A673 (cell line): ENCODE results near the gene ARHGDIB. TPM values are rescaled to one million over a fixed set of nuclear protein-coding genes. Genes with fewer than 3 reads are reported as not detected.

ENCODE experiments used
- BruUV-seq: library from RNA; stranded (reverse); fragments of 400-500 nt; replicated peaks from 2 replicates; lab custom pipeline; 2021; lab: Mats Ljungman, UMichigan
- CTCF ChIA-PET: fragments of 300-600 bp; sonication (Branson Sonifier 250); formaldehyde crosslinking; loops from one replicate; lab custom pipeline; 2022; ENCODE audit warnings: antibody characterized with exemption; lab: Charles Lee
- POLR2A ChIA-PET: fragments of 300-600 bp; sonication (Branson Sonifier 250); formaldehyde crosslinking; loops from one replicate; lab custom pipeline; 2022; ENCODE audit warnings: antibody characterized with exemption; ENCODE audit not compliant: low non-redundant PET; lab: Charles Lee
- DNase-seq: peaks from one replicate; pipeline ENCODE4 v3.0.0-alpha.2; 2015; ENCODE audit warnings: low spot score
- H3K27ac ChIP-seq: fragments of 200-600 bp; sonication (generic); 2 replicates; pipeline ENCODE4 v1.5.1; 2016; ENCODE audit warnings: mixed run types, low read depth, mild to moderate bottlenecking, mixed read lengths, antibody characterized with exemption, low read length; ENCODE audit not compliant: poor library complexity, severe bottlenecking
- H3K27me3 ChIP-seq: fragments of 200-600 bp; sonication (generic); replicated peaks from 2 replicates; pipeline ENCODE4 v1.6.1; 2017; ENCODE audit warnings: mixed run types, low read depth, mild to moderate bottlenecking, mixed read lengths, antibody characterized with exemption, low read length; ENCODE audit not compliant: insufficient read depth, poor library complexity
- H3K36me3 ChIP-seq: fragments of 200-600 bp; sonication (generic); 2 replicates; pipeline ENCODE4 v1.6.1; 2016; ENCODE audit warnings: mixed run types, mild to moderate bottlenecking, mixed read lengths, antibody characterized with exemption, low read length; ENCODE audit not compliant: insufficient read depth, poor library complexity, severe bottlenecking
- H3K4me1 ChIP-seq: fragments of 200-600 bp; sonication (generic); 2 replicates; pipeline ENCODE4 v1.6.1; 2017; ENCODE audit warnings: mixed run types, mild to moderate bottlenecking, mixed read lengths, antibody characterized with exemption, low read length; ENCODE audit not compliant: insufficient read depth, poor library complexity, severe bottlenecking
- H3K4me3 ChIP-seq: fragments of 200-600 bp; sonication (generic); 2 replicates; pipeline ENCODE4 v1.5.1; 2016; ENCODE audit warnings: low read depth, mixed run types, mild to moderate bottlenecking, mixed read lengths, low read length; ENCODE audit not compliant: poor library complexity, severe bottlenecking
- H3K9me3 ChIP-seq: fragments of 200-600 bp; sonication (generic); 2 replicates; pipeline ENCODE4 v1.6.1; 2016; ENCODE audit warnings: mixed run types, low read depth, mild to moderate bottlenecking, mixed read lengths, antibody characterized with exemption, low read length; ENCODE audit not compliant: poor library complexity, severe bottlenecking
- EZH2 ChIP-seq: fragments of 200-600 bp; sonication (generic); IDR thresholded peaks from 2 replicates; pipeline ENCODE4 v1.6.1; 2017; ENCODE audit warnings: borderline replicate concordance, low read depth, mild to moderate bottlenecking, mixed read lengths, antibody characterized with exemption, low read length; ENCODE audit not compliant: poor library complexity, severe bottlenecking
- intact Hi-C: fragments of 100-400 bp; cut with micrococcal nuclease; formaldehyde crosslinking; loops from one replicate; pipeline ENCODE4 v1.10.0; 2022; ENCODE audit not compliant: unreplicated experiment
- total RNA-seq: library from RNA; stranded (reverse); gene quantifications from 2 replicates; pipeline ENCODE4 v1.2.3, GENCODE V29; 2021
- TF ChIP-seq, protein P1 (sequence below): fragments of 300-800, 200-600 bp; sonication (generic); conservative IDR thresholded peaks from 2 replicates; pipeline ENCODE4 v1.5.1; 2017; ENCODE audit warnings: low read depth, mild to moderate bottlenecking, antibody characterized with exemption, low read length, moderate library complexity, mixed read lengths

The ARHGDIB gene
- total RNA-seq, 1 experiment from 2014 or later, result 122 TPM

DNA sequence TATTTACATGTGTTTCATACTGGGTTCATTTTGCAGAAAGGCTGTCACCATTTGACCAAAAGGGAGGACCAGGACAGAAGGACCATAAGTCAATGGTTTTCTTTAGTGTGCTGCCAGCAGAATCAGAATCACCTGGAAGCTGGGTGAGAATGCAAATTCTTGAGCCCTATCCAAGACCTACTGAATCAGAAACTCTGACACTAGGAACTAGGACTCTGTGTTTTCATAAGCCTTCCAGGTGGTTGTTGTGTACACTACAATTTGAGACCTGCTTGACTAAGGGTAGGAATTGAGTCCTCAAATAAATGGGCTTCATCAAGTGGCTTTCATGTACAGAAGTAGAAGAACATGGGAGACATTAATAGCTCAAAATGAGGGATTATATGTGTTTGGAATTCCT lies 43.7 kb upstream of the ARHGDIB start:
- intact Hi-C loops, result loop anchor here (10.0 kb wide), 1 partner anchor 520 kb away; no protein-coding TSS in a partner anchor
- no TSS peak for BruUV-seq
- Histone ChIP-seq H3K9me3 (no peaks in the 10 kb centered on the region), H3K27me3 (no peaks in the 10 kb centered on the region), H3K4me1 (no peaks in the 10 kb centered on the region), H3K4me3 (no peak overlapping the region), H3K36me3 (no peaks in the 10 kb centered on the region), H3K27ac (no peak overlapping the region)
- no peak for DNase-seq
- TF ChIP-seq EZH2, result no peak
- TF ChIP-seq, protein P1, sequence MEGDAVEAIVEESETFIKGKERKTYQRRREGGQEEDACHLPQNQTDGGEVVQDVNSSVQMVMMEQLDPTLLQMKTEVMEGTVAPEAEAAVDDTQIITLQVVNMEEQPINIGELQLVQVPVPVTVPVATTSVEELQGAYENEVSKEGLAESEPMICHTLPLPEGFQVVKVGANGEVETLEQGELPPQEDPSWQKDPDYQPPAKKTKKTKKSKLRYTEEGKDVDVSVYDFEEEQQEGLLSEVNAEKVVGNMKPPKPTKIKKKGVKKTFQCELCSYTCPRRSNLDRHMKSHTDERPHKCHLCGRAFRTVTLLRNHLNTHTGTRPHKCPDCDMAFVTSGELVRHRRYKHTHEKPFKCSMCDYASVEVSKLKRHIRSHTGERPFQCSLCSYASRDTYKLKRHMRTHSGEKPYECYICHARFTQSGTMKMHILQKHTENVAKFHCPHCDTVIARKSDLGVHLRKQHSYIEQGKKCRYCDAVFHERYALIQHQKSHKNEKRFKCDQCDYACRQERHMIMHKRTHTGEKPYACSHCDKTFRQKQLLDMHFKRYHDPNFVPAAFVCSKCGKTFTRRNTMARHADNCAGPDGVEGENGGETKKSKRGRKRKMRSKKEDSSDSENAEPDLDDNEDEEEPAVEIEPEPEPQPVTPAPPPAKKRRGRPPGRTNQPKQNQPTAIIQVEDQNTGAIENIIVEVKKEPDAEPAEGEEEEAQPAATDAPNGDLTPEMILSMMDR, result no peak
- ChIA-PET POLR2A (no interaction called here), CTCF (no interaction called here)

DNA sequence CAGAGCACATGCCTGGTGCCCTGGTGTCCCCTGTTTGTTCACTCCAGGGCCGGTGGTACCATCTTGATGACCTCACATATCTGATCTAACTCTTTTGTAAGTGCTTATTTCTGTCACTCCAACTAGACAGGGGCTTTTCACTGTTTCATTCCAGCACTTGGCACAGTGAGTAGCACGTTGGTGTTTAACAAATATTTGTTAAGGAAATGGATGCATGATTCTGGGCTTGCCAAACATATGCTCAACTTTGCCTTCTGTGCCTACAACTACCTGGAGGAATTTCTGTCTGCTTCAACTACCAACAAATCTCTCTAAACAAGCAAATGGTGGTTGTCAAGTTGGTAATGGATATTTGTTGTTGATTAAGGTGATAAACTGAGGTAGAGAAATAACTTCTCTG lies 43.0 kb upstream of the ARHGDIB start:
- BruUV-seq, result no TSS peak

DNA sequence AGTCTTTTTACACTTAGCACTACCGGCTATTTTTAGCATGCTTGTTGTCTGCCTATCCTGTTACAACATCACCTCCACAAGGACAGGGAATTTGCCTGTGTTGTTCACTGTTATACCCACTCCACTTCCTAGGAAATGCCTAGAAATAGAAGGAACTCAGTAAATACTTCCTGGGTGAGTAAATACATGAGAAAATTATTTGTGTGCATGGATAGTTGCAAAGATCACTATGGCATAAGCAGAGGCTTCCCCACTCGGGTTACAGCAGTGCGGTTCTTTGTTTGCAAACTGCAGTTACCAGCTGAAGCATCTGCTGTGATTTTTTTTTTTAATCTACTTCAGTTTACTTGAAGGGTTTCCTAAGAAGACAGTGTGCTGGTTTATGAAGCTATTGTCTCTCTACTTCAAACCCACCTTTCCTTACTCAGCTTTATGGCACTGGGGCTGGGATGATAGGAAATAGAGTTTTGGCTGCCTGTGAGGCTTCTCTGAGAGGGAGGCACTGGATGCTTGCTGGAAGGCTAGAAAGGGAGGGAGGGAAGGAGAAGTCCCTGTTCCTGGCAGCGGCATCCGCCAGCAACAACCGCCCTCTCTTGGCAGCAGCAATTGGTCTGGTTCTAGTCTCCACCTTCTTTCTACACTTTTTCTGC lies 40.5 kb upstream of the ARHGDIB start:
- Histone ChIP-seq H3K9me3 (no peaks in the 10 kb centered on the region), H3K27ac (no peak overlapping the region), H3K36me3 (no peaks in the 10 kb centered on the region), H3K27me3 (no peaks in the 10 kb centered on the region), H3K4me1 (no peaks in the 10 kb centered on the region), H3K4me3 (no peak overlapping the region)
- POLR2A ChIA-PET, result no interaction called here
- intact Hi-C loops, result loop anchor here (10.0 kb wide), 1 partner anchor 523 kb away; no protein-coding TSS in a partner anchor
- no peak for TF ChIP-seq EZH2
- TF ChIP-seq, protein P1, result no peak
- BruUV-seq, result no TSS peak
- CTCF ChIA-PET, result no interaction called here
- no peak for DNase-seq

More for the DNA sequence above, 43.0 kb upstream of the ARHGDIB start:
- intact Hi-C loops, result loop anchor here (10.0 kb wide), 1 partner anchor 520 kb away; no protein-coding TSS in a partner anchor
- Histone ChIP-seq H3K36me3 (no peaks in the 10 kb centered on the region), H3K4me3 (no peak overlapping the region), H3K27me3 (no peaks in the 10 kb centered on the region), H3K27ac (no peak overlapping the region), H3K4me1 (no peaks in the 10 kb centered on the region), H3K9me3 (no peaks in the 10 kb centered on the region)
- no peak for DNase-seq
- ChIA-PET POLR2A (no interaction called here), CTCF (no interaction called here)
- no peak for TF ChIP-seq EZH2

DNA sequence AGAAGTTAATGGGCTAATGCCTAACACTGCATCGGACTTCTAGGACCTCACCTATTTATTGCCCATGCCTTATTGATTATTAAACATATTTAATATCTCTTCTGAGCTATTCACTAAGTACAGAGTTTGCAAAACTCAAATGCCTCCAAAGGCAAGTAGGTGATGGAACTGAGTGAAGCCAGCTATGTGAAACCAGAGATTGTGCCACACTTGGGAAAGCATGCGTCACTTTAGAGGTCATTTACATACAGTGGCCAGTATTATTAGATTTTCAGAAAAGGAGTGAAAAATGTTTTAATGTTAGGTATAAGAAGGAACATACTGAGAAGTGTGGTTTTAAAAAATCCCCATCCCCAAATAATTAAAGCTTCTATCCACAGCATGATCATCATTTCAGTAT lies 39.2 kb upstream of the ARHGDIB start:
- DNase-seq, result no peak
- CTCF ChIA-PET, result no interaction called here
- no peaks in the 10 kb centered on the region for H3K4me1 ChIP-seq
- no peak overlapping the region for H3K27ac ChIP-seq
- H3K27me3 ChIP-seq, result no peaks in the 10 kb centered on the region
- no peaks in the 10 kb centered on the region for H3K9me3 ChIP-seq
- POLR2A ChIA-PET, result no interaction called here
- no TSS peak for BruUV-seq
- intact Hi-C loops, result loop anchor here (10.0 kb wide), 1 partner anchor 524 kb away; no protein-coding TSS in a partner anchor
- no peak for TF ChIP-seq EZH2
- TF ChIP-seq, protein P1, result no peak
- no peaks in the 10 kb centered on the region for H3K36me3 ChIP-seq
- H3K4me3 ChIP-seq, result no peak overlapping the region
